KBM-7 (cell line): ENCODE measurements around the gene ZFHX3.

Experiments
- DNase-seq: peaks from one replicate; pipeline ENCODE4 v3.0.0-alpha.2; 2015
- in situ Hi-C: fragments of 300-500 bp; cut with MboI; formaldehyde crosslinking; loops from 2 replicates; pipeline ENCODE4 v1.14.3; 2020; ENCODE audit warnings: low sequenced_read_pairs, low pct_unique_long_range_greater_than_20kb, mixed read lengths

Gene ZFHX3

GRCh38 chr16:73043828-73044467, 4.0 kb downstream of the ZFHX3 start:
- no peak for DNase-seq
- in situ Hi-C loops = no loop called here

- DNase-seq = no peak
- in situ Hi-C loops = no loop called here
Measured at GRCh38 chr16:73042807-73043206, 5.1 kb downstream of the ZFHX3 start.

DNA sequence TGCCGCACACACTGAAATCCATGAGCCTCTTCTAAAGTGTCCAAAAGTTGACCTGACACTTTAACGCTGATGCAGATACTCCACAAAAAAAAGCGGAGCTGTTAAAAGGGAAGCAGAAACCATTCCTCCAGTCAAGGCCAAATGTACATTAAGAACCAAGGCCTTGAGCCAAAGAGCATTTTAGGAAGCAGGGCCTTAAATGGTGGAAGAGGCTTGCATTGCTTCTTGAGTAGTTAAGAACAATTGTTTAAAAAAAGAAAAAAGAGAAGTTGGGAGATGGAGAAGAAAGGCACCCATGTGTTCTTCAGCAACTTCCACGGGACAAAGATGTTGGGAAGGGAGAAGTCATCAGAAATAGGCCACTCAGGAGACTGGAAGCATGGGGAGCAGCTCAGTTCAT, 6.3 kb downstream of the ZFHX3 start:
- no peak for DNase-seq
- in situ Hi-C loops = no loop called here

DNA sequence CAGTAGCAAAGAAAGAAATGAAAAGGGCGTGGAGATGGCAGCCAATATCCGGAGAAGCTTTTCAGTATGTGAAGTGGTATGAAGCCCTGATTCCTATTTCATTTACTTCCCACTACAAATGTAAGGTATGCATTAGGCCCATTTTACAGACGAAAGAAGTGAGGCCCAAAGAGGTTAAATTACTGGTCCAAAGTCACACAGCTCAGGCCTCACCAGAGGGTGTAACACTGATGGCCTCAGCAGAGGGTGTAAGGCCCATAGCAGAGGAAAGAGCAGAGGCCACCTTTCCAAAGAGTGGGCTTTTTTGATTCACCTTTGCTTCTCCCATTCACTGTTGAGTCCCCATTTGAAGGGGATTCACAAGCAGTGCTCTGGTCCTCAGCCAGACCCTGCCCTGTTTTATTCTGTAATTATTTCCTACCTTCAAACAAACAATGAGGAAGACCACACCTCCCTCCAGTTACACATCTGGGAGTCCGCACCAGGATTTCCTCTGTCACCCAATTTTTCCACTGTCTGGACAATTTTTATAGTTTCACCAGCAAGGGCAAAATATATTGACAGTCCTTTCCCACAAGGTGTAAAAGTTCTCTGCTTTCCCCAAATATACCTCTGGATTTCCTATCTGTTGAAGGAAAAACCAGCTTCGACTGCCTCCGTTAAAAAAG, 7.1 kb downstream of the ZFHX3 start:
- in situ Hi-C loops = no loop called here
- DNase-seq = no peak

DNA sequence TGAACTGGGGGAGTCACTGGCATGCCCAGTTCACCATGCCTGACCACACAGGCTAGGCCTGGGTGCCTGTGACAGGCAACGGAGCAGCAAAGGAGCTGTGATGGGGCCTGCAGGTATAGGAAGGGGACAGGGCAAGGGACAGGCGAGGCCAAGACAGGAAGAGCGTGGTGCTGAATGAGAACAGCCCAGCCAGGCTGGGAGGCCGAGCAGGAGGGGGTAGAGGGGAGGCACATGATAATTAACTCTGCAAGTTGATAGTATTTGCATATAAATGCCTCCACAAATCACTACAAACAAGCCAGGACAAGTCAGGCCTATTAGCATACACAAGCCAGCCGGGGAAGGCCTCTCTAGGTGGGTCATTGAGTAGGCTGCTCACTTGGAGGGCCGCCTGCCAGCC, 7.8 kb downstream of the ZFHX3 start:
- no peak for DNase-seq
- in situ Hi-C loops = no loop called here

DNA sequence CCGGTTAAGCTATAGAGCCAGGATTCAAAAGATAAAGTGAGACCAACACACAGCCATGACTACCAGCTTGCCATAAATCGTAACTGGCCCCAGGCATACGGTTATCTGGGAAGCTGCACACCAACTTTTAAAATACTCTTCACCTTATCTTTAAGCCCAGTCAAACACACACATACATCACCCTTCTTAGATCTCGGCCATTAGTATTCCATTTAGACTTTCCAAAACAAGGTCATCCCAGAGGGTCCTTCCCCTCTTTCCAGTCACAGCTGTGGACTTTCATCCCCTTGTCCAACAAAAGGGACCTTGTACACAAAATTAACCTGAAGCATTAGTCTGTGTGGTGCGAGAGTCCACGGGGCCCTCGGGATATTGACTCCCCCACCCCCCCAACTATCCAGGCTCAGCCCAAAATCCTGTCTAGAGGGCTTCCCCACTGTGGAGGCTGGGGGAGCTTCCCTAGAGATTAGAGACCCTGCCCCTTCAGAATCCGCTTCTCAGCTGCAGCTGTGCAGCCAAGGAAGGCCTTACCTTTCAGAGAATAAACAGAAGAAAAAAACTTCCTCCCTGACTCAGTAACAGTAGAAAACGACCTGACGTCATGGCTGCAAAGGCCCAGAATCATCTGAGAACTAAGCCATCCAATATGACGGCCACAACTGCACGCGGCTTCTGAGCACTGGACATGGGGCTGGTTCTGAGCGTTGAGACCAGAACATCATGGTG, 9.9 kb downstream of the ZFHX3 start:
- in situ Hi-C loops = no loop called here
- no peak for DNase-seq

DNA sequence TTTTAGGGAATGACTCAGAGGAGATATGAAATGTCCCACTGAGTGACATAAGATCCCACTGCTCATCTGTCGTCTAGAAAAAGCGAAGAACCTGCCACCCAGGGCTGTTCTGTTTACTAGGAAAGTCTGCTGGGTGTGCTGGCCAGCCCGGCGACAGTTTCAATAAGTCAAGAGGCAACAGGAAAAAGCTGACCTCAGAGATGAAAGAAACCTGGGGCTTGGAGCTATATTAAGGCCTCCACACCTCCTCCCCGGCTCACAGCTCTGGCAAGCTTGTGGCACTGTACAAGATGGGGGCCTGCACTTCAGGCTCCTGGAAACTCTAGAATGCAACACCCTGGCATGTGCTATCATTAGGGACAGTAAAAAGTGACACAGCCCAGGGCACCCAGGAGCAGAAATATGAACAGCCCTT, 10.6 kb downstream of the ZFHX3 start:
- DNase-seq = peak; percentile 19
- in situ Hi-C loops = no loop called here

DNA sequence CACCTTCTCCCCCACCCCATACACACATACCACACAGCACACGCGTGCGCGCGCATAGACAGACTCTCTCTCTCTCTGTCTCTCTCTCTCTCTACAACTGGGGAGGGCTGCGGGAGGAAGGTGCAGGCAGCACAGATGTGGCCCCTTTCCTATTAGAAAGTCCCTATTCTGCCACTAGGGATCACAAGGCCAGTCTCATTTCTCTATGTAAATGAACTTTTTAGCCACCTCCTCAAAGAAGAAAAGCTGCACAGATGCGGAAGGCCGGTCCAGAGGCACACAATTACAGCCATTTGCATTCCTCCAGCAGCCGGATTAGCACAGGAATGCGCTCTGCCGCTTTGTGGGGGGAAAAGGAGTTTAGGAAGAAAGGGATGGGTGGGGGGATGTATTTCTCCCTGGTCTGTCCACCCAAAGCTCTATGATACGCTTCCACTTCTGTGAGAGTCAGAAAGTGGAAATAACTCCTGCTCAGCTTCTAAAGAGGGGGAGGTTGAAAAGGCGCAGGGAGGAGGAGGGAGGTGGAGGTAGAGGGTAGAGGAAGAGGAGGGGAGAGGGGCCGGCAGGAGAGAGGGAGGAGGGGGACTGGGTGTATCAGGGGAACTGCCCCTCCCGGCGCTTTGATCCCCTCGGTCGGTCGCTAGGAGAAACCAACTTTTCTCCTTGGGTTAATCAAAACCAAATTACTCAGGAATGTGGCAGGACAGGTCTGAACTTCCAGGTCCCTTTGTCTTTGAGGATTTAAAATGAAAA, 11.7 kb downstream of the ZFHX3 start:
- in situ Hi-C loops = no loop called here
- no peak for DNase-seq

- in situ Hi-C loops = no loop called here
- DNase-seq = peak; percentile 20
Measured at GRCh38 chr16:73034374-73034773, 13.6 kb downstream of the ZFHX3 start.

GRCh38 chr16:73033271-73033998, 14.5 kb downstream of the ZFHX3 start:
- in situ Hi-C loops = no loop called here
- peak; percentile 24 for DNase-seq

GRCh38 chr16:73032541-73033270, 15.2 kb downstream of the ZFHX3 start:
- in situ Hi-C loops = no loop called here

DNA sequence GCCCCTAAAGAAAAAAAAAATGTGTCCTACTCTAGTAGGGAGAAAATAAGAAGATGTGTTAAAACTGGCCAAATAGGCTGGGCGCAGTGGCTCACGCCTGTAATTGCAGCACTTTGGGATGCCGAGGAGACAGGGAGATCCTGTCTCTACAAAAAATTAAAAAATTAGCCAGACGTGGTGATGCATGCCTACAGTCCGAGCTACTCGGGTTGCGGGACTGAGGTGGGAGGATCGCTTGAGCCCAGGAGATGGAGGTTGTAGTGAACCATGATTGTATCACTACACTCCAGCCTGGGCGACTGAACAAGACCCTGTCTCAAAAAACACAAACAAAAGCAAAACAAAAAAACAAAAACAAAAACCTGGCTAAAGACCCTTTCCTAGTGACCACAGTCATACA, 15.9 kb downstream of the ZFHX3 start:
- in situ Hi-C loops = no loop called here
- no peak for DNase-seq

More at GRCh38 chr16:73032541-73033270, 15.2 kb downstream of the ZFHX3 start:
- peak; percentile 19 for DNase-seq

DNA sequence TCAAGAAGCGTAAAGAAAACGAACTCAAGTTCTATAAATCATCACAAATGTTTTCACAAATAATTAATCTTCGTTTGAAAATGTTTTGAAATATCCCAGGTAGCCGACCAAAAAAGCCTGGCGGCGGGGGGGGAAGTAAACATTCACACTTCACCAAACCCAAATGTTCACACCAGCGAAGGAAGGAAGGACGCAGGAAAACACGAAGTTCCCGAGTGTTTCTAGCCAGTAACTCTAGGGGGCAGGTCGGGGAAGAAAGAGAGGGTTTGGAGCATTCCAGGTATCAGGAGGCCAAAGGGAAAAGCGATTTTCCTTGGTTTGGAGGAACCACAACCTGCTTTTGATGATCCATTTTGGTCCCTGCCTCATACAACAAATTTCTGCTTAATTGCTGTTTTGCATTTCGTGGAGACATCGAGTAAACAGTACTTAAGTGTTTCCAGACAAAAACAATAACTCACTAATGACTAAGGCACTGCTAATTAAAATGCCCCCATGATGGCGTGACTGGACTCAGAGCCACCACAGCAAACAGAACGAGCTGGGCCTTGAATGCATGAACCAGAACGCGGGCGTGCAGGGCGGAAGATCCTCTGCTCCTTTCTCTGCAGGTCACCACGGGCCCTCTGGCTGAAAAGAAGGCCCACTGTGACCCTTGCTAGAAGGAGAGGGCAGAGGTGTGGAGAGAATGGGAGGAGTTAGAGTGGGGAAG, 16.6 kb downstream of the ZFHX3 start:
- in situ Hi-C loops = no loop called here
- no peak for DNase-seq

- no peak for DNase-seq
- in situ Hi-C loops = no loop called here
Measured at GRCh38 chr16:73028721-73029361, 19.1 kb downstream of the ZFHX3 start.

DNA sequence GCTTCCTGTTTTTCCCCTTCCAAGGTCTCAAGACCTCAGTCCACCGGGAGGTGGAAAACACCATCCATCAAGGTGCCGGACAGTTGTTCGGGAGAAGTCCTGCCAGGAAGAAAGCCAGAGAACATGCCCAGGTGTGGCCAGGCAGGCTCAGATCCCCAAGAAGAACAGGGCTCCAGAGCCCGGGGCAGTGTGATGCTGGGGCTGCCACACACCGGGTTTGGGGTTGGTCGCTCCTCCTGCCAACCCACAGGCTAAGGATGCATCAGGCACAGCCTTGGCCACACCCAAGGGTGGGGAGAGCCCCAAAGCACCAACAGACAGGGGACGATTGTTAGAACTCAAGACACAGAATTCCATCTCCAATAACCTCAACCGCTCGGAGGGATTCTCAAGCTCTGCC, 19.7 kb downstream of the ZFHX3 start:
- in situ Hi-C loops = no loop called here
- DNase-seq = no peak

GRCh38 chr16:73027685-73028111, 20.2 kb downstream of the ZFHX3 start:
- no peak for DNase-seq
- in situ Hi-C loops = no loop called here
